T-helper 2 cell (primary cell): ENCODE measurements around the gene MRPS6.

Source experiments
- DNase-seq, 5 experiments: peaks; one replicate each; pipeline versions ENCODE4 v3.0.0 to v3.0.0-alpha.2; 2012 to 2022
- total RNA-seq, 2 donors: gene quantifications; one replicate each; lab custom pipeline; 2026; lab: John Stamatoyannopoulos, UW

Gene MRPS6
- total RNA-seq, result 10.9 to 11.4 reads per million in 2 donors

DNA sequence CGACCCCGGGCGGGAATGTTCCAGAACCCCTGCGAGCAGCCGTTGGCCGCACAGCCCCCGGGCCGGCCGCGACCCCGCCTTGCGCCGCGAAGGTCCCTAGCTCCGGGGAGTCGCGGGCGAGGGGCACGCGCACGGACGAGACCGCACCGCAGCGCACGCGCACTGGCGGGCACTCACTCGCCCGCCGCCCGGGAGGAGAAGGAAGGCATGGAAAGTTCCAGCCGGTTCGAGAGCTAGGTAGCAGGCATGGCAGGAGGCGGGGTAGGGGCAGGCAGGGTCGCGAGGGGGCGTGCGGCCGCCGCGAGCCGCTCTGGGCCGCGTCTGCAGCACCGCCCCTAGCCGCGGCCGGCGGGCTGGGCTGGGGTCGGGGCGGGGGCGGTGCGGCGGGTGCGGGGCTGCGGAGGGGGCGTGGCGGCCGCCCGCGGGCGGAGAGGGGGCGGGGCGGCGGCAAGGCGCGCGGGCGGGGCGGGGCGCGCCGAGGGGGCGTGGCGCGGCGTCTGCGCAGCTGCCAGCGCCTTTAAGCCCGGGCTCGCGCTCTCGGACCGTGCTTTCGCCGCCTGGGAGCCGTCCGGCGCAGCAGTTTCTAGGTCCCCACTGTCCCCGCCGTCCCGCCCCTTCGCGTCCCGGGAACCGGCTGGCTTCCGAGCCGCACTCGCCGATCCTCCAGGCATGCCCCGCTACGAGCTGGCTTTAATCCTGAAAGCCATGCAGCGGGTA, at the start of gene MRPS6, which contains the start of gene SLC5A3:
Gene MRPS6, plus strand, starts transcription at position 547 of the 717 bp plus-strand sequence. Its CDS starts 123 bp downstream, at position 670.
Gene SLC5A3, plus strand, starts transcription at position 547 of the 717 bp plus-strand sequence. CDS start 21,621 bp downstream, outside the sequence.
- peak; percentile 54 to 80 (median 62) for DNase-seq

DNA sequence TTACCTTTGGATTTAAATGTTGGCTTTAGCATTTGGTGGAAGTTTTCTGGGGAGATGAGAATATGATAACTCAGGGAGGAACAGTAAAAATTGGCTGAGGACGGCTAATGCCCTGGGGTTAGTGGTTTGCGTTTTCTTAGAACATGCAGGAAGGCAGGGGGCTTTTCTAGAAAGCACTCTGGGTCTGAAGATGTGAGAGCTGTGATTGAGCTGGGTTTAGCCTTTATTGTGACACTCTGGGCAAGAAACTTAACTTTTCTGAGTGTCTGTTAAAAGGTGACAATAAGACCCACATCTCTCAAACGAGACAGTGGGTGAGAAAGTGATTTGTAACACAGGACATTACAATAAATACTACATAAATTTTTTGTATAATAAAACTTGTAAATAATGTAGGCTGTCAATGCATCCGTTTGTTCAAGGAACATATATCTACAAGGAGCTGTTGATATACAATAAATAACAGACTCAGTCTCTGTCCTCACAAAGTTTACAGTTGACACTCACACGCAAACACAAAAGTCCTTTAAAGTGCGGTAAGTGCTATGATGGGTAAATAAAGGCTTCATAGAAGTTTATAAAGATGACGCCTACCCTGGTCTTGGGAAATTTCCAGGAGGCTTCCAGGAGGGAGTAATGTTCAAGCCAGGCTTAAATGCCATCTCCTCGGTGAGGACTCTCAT, 49.5 kb upstream of the MRPS6 start:
- DNase-seq, result no peak

DNA sequence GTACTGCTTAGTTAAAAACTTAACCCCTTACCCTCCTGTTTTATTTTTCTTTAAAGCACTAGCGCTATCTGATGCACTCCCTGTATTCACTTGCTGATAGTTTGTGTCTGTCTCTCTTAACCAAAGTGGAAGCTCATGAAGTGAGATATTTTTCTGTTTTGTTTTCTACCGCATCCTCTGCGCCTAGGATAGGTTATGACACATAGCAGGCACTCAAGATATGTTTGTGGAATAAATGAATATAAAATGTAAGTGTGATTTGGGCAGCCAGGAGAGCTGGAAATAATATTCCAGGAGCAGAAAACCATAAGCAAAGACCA, 49.0 kb upstream of the MRPS6 start:
- no peak for DNase-seq

DNA sequence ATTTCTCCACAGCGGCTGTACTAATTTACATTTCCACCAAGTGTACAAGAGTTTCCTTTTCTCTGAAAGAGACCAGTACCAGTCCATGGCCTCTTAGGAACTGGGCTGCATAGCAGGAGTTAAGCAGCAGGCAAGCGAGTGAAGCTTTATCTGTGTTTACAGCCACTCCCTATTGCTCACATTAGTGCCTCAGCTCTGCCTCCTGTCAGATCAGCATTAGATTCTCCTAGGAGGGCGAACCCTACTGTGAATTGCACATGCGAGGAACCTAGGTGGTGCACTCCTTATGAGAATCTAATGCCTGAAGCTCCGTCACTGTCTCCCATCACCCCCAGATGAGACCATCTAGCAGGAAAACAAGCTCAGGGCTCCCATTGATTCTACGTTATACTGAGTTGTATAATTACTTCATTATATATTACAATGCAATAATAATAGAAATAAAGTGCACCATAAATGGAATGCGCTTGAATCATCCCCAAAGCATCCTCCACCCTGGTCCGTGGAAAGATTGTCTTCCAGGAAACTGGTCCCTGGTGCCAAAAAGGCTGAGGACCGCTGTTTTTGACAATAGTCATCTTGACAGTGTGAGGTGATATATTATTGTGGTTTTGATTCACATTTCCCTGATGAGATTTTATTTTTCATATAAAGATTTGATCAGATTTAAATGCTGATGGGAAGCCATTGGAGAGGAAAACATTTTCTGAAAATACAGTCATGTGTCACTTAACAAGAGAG, 45.5 kb upstream of the MRPS6 start:
- no peak for DNase-seq

DNA sequence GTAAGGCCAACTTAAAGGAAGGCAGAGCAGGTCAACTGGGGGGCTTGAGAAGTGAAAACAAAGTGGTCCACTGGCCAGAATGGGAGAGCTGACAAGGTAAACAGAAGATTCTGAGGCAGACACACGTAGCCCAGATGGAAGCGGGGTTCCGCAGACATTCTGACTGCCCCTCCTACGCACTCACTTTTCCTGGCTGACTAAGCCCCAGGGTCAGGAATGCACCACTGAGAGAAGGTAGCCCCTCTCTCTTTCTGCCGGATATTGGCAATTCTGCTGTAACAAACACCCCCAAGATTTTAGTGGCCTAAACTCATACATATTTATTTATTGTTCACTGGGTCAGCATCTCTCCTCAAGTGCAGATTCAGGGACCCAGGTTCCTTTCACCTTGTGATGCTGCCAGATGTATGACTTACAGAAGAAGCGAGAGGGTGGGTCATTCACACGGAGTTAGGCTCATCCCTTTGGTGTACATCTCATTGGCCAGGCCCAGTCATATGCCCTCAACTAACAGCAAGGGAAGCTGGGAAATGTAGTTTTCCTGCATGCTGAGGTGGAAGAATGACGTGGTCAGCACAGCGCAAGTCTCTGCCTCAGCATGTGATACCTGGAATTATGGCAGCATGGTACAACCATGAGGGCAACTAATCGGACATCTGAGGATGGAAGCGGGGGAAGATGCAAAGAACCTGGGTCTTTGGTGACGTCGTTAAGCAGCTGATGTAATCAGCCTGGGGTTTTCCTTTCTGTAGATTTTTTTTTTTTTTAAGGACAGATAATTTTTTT, 43.4 kb upstream of the MRPS6 start:
- peak in 4 of 5 experiments; percentile 19 to 80 (median 28) for DNase-seq

DNA sequence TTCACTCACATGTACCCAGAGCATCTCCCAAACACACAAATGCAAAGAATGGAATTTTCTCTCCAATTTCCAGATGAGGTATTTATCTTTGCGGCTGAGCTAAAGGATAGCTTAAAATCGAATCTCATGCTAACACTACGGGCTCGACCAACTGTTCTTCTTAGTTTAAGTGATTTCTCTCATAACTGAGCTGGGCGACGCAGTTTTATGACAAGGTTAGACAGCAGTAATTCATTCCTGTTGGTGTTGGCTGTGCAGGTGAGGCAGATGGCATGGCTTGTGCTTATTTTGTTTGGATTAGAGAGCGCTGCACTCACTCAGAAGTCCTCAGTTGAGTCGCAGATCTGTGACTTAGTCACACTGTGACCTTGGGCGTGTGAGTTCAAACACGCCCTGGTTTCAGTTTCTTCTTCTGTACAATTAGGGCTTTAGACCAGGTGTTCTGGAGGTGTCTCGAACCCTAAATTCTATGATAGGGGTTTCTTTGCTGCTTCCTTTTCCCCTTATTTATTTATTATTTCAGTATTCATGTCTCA, 41.5 kb upstream of the MRPS6 start:
- peak in 1 of 5 experiments; percentile 24 for DNase-seq

DNA sequence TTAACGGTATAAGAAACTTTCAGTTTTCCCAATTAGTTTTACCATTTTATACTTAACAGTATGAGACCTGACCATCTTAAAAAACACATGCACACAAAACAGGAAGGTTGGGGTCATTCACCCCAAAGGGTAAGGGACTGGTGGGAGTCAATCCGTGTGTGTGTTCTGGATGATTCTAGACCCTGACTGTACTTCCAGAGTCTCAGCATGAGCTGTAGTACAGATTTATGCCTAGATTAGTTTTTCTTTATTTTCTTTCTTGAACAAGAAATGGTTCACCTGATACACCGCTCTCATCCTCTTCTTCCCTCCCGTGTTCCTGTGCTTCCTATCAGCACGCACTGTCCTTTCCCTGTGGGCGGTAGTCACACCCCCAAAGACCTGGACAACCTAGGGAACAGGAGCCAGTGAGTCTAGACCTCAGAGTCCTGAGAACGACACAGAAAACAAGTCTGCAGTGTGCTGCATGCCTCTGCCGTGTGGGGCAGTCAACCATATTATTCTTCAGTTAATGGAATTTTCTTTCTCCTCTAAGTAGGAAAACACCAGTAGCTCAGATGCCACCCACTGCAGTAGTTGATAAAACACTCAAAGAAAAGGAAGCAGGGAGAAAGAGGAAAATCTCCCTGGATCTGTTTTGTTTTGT, 38.9 kb upstream of the MRPS6 start:
- no peak for DNase-seq

DNA sequence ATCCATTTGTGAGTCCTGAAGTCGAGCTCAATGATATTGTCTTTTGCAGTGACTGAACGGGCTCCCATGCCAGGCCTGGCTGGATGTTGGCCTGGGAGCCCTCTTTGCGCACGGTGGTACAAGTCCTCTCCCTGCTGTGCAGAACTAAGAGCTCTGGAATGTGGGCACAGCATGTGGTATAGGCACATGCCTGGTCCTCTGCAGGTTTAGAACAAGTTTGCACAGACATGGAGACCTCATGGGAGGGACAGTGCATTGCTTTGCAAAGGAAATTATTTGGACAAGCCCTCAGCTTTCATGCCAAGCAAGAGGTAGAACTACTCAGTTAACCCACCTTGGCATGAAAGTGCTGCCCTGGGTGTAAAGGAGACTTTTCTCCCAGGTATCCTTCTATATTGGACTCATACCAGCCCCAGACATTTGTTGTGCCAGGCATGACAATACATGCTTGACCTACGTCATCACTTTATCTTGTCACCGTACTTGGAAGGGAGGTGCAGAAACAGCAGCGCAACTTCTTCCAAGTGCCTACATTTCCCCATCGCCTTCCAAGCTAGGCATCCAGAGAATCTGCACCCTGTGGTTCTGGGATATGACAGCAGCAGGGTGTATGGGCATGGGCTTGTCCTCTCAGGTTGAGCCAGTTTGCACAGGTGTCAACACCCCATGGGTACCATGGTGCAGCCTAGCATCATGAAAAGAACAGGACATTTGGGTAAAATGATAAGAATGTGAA, 37.6 kb upstream of the MRPS6 start:
- DNase-seq, result no peak

DNA sequence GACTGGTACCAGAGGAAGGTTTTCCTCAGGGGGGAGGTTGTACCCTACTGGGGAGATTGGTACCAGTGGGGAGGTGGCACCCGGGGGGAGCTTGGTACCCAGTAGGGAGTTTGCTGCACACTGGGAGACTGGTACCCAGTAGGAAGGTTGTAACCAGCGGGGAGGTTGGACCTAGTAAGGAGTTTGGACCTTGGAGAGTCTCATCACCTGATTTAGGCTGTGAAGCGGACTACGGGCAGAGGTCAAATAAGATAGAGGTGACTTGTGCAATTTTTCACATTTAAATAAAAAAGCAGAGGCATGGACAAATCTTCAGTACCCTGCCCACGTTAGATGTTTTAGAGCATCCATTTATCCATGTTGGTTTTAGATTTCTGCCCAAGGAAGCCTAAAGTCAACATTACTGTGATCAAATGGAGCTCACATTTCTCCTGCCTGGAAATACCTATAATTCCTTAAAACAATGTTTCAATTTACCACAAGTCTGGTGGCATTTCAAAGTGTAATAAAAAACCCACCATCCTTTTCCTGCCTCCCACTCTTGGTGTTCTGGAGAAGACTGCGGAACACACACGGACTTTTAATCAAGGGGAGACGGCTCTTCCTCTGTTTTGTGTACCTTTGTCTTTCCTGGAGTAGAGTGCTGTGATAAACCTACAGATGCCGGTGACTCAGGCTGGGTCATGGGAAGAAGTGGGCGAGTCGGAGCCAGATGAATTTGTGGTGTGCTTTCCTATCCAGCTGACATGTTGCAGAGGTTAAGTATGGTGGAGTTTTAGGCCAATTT, 36.2 kb upstream of the MRPS6 start:
- DNase-seq, result no peak

DNA sequence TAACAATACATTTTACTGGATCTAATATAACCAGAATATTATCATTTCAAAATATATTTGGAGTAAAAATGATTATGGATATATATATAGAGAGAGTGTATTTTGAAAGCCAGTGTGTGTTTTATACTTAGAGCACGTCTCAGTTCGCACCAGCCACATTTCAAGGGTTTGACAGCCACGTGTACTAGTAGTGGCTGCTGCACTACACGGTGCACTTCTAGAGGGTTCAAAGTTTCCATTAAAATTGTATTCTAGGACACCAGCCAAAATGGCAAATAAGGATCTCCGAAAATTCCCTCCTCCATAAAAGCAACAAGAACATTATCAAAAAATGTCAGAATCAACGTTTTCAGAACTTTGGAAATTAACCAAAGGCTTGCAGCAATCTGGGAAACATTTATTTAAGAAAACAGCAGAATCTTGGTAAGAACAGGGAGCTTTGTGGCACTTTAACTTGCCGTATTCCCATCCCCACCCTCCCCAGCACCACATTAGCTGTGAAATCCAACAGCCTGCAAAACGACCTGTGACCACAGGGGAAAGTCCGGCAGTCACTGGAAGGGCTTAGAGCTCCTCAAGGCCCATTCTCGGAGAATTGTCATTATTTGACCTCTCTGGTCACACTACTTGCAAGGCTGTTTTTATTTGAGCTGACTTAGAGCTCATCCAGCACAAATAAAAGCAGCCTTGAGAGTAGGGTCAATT, 33.5 kb upstream of the MRPS6 start:
- DNase-seq, result no peak

DNA sequence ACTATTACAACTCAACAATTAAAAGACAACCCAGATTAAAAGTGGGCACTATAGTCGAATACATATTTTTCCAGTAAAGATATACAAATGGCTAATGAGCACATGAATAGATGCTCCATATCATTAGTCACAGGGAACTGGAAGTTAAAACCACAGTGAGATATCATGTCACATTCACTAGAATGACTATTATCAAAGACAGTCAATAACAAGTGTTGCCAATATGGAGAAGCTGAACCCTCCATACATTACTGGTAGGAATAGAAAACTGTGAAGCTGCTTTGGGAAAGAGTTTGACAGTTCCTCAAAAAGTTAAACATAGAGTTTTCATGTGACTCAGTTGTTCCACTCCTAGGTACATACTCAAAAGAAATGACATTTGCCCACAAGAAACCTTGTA, 30.6 kb upstream of the MRPS6 start:
- DNase-seq, result no peak

DNA sequence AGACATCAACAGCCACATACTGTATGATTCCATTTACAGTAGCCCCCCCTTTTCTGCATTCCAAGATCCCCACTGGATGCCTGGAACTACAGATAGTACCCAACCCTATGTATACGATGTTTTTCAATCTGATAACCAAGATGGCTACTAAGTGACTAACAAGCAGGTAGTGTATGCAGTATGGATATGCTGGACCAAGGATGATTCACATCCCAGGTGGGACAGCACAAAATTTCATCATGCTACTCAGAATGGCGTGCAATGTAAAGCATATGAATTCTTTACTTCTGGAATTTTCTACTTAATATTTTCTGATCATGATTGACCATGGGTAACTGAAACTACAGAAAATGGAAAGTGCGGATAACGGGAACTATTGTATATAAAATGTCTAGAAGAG, 30.0 kb upstream of the MRPS6 start:
- no peak for DNase-seq

DNA sequence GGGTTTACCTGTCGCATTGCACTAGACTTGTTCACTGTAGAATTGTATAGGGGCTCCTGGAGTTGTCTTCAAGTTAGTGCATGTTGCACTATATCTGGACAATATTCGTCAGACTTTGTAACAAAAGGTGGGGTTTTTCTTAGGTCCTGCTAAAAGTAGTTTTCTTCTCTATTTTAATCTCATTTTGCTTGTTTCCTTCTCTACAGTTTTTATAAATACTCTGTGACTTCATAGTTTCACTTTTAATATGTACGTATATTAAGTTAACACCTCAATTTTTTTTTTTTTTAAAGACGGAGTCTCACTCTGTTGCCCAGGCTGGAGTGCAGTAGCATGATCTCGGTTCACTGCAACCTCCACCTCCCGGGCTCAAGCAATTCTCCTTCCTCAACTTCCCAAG, 26.5 kb upstream of the MRPS6 start:
- DNase-seq, result no peak

DNA sequence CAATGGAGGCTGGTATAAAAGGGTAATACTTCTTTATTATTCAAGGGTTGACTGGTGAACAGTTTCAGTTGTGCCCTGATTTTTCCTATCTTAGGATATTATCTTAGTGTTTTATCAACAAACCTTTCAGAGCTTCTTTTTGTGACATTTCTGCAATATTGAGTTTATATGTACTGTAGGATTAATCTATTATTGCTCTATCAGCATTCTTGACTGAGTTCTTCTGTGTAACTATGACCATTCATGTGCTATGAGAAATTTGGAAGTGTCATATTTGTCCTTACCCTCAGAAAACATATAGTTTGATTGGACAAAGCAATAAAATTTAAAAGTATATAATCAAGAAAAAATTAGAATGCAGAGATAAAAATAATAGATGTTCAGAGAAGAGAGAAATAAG, 25.5 kb upstream of the MRPS6 start:
- no peak for DNase-seq

DNA sequence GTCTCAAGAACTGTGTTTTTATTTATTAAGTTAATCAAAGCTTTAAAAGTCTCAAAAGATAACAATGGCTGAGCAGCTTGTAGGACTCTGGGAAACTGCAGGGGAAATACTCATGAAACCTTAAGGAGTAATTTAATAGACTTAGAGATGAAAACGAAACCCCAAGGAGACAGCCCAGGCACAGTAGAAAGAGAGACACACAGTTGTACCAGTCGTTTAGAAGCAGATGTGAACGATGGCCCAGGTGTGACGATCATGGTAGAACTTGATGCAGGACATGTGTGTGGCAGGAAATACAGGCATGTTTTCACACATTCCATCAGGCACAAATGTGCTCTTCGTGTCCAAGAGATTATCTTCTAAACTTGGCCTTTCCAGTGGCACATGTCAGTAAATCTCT, 21.2 kb upstream of the MRPS6 start:
- DNase-seq, result no peak

DNA sequence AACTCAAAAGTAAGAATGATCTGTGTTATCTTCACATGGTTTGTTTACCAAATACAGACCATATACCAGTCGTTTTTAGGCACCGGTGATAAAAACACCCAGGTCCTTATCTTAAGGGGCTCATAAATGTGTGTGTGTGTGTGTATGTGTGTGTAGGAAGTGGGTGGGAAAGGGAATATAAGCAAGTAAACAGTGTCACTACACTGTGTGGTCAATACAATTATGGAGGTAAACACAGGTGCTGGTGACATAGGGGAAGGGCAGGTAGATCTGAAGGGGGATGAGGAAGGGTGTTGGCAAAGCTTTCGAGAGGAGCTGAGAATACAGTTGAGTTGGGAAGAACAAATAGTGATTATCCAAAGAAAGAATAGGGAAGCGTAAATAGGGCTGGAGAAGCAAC, 19.1 kb upstream of the MRPS6 start:
- DNase-seq, result no peak

DNA sequence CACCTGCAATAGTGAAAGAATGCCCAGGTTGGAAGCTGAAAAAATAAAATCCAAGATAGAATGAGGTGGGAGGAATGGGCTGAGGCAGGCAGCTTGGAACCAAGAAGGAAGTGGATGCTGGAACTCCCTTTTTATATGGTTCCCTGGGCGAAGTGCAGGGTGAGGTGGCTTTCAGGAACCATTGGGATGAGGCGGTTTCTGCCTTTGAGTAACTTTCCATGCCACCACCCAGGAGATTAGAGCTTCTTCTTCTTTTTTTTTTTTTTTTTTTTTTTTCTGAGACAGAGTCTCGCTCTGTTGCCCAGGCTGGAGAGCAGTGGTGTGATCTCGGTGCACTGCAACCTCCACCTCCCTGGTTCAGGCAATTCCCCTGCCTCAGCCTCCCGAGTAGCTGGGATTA, 17.8 kb upstream of the MRPS6 start:
- DNase-seq, result no peak

DNA sequence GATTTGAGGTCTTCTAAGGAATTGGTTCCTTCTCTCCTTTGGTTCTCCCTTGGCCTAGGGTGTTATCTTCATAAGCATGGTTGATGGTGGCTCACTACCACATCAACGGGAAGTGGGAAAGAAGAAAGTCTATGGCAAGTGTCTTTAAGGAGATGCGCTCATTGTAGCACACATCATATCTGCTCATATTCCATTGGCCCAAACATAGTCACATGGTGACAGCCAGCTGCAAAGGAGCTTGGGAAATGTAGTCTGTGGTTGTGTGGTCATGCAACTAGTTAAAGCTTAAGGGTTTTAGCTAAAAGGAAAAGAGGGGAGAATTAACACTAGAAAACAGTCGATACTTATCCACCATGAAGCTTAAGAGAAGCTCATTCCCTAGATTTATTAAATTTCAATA, 11.4 kb upstream of the MRPS6 start:
- peak in 1 of 5 experiments; percentile 37 for DNase-seq

DNA sequence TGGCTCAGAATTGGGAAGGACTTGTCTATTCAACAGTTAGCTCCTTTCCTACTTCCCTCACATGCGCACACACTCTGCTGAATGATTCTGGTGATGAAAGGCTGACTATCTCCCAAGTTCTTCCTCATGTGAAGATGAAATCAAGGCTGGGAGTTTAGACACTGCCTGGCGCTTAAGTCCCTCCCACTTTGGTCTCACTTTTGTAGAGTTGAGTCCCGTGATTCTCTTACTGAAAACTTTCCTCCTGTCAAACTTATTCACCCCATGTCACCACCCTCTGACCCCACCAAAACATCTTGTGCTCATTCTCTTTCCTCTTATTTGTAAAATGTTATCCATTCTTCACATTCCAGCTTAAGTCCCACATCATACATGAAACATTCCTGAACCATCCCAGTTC, 8.4 kb upstream of the MRPS6 start:
- no peak for DNase-seq

DNA sequence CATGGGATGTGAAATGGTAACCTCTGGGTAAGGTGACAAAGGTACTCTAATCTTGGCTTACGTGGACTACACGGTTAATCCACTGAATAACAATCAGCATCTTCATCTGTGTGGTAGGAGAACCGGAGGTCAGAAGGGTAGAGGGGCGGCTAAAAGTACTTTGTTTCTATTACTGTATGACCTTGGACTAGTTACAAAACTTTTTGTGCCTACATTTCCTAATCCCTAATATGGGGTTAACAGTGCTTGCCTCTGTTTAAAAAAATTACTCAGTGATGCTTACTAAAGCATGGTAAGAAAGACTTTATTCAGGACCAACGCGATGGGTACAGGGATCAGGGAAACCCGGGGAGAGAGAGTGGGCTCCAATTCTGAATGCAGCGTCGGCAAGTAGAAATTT, 1.7 kb upstream of the MRPS6 start:
- DNase-seq, result no peak
